ENCODE results near the gene KRT14. TPM values are rescaled to one million over a fixed set of nuclear protein-coding genes. Genes with fewer than 3 reads are reported as not detected.
"Not testable (repeated sequence)": the region's sequence is repeated elsewhere in the genome, so short reads cannot be mapped to it uniquely, and the experiment has no call there.

The KRT14 gene
- total RNA-seq, 1 donor from 2014 or later = not detected

- Mint-ChIP-seq H3K4me1 (peaks cover 23% of the 10 kb centered on the region), H3K27ac (peak within 1 kb of the TSS; percentile 53)
- H3F3A ChIP-seq (ENCODE audit: low read depth); H4K20me1 ChIP-seq (ENCODE audit: low read depth); H3K4me3 Mint-ChIP-seq; H3K9me3 Mint-ChIP-seq; H3K27me3 ChIP-seq; H3K27ac ChIP-seq; H3K27me3 Mint-ChIP-seq (ENCODE audit: insufficient read depth, low read depth); H2AFZ ChIP-seq (replicated peaks); H3K36me3 ChIP-seq; H3K4me1 ChIP-seq; H3K9ac ChIP-seq; H3K79me2 ChIP-seq (ENCODE audit: low read depth); H3K36me3 Mint-ChIP-seq; H3K9me3 ChIP-seq (ENCODE audit: low read depth); H3K4me2 ChIP-seq; H3K4me3 ChIP-seq; DNase-seq (ENCODE audit: low spot score): not testable (repeated sequence)
Measured at GRCh38 chr17:41612376-41613160, 25.9 kb upstream of the KRT14 start, which contains the start of gene KRT16. TSS of gene KRT16 (minus strand) at chr17:41612767. CDS start at chr17:41612688, 79 bp downstream.

GRCh38 chr17:41610965-41611640 lies 24.4 kb upstream of the KRT14 start:
- no peak for DNase-seq (ENCODE audit: low spot score)
- H3K4me3 Mint-ChIP-seq = no peak overlapping the region
- H3K4me1 Mint-ChIP-seq = peaks cover 19% of the 10 kb centered on the region
- H3K27me3 ChIP-seq = no peaks in the 10 kb centered on the region
- peaks cover 3% of the 10 kb centered on the region for H3F3A ChIP-seq (ENCODE audit: low read depth)
- no peaks in the 10 kb centered on the region for H3K79me2 ChIP-seq (ENCODE audit: low read depth)
- peaks cover 19% of the 10 kb centered on the region for H3K9me3 Mint-ChIP-seq
- TF ChIP-seq EZH2 (IDR thresholded peaks at IDR 0.05) (no peak), EZH2phosphoT487 (IDR thresholded peaks at IDR 0.05) (no peak), CTCF (IDR thresholded peaks at IDR 0.05) (no peak)
- H3K27ac ChIP-seq = no peak overlapping the region
- no peaks in the 10 kb centered on the region for H3K36me3 Mint-ChIP-seq
- no peak overlapping the region for H2AFZ ChIP-seq (replicated peaks)
- H3K4me3 ChIP-seq = no peak overlapping the region
- peaks cover 9% of the 10 kb centered on the region for H3K27me3 Mint-ChIP-seq (ENCODE audit: insufficient read depth, low read depth)
- no peak overlapping the region for H3K4me2 ChIP-seq
- no peak overlapping the region for H3K9ac ChIP-seq
- H4K20me1 ChIP-seq (ENCODE audit: low read depth) = no peaks in the 10 kb centered on the region
- H3K9me3 ChIP-seq (ENCODE audit: low read depth) = no peaks in the 10 kb centered on the region
- no peak overlapping the region for H3K27ac Mint-ChIP-seq
- no peaks in the 10 kb centered on the region for H3K36me3 ChIP-seq
- peaks cover 3% of the 10 kb centered on the region for H3K4me1 ChIP-seq

- Histone ChIP-seq H3K4me2 (peak overlapping the region; percentile 38), H2AFZ (replicated peaks) (peak overlapping the region; percentile 72)
- not testable (repeated sequence) for H3K4me3 ChIP-seq; H3K9me3 ChIP-seq (ENCODE audit: low read depth); H3K27me3 ChIP-seq; H3K9ac ChIP-seq; H3K36me3 Mint-ChIP-seq; H3K36me3 ChIP-seq; H3K27ac Mint-ChIP-seq; H3K27ac ChIP-seq; H3F3A ChIP-seq (ENCODE audit: low read depth); H4K20me1 ChIP-seq (ENCODE audit: low read depth); H3K4me3 Mint-ChIP-seq; H3K4me1 ChIP-seq; H3K79me2 ChIP-seq (ENCODE audit: low read depth)
- peak; percentile 59 for DNase-seq (ENCODE audit: low spot score)
- peaks cover 13% of the 10 kb centered on the region for H3K4me1 Mint-ChIP-seq
- peak; percentile 55 for TF ChIP-seq CTCF (IDR thresholded peaks at IDR 0.05)
- H3K27me3 Mint-ChIP-seq (ENCODE audit: insufficient read depth, low read depth) = peaks cover 13% of the 10 kb centered on the region
- H3K9me3 Mint-ChIP-seq = peaks cover 24% of the 10 kb centered on the region
Measured at GRCh38 chr17:41610061-41610517, 23.4 kb upstream of the KRT14 start.

GRCh38 chr17:41606930-41607329 lies 20.2 kb upstream of the KRT14 start:
- not testable (repeated sequence) for H3K4me2 ChIP-seq; H4K20me1 ChIP-seq (ENCODE audit: low read depth); H3K27ac Mint-ChIP-seq; H3K4me3 ChIP-seq; H3K36me3 Mint-ChIP-seq; H3K9ac ChIP-seq; H3K27me3 ChIP-seq; H3K4me1 ChIP-seq; H3F3A ChIP-seq (ENCODE audit: low read depth); H3K79me2 ChIP-seq (ENCODE audit: low read depth); H3K4me3 Mint-ChIP-seq; H3K9me3 ChIP-seq (ENCODE audit: low read depth); H2AFZ ChIP-seq (replicated peaks); H3K36me3 ChIP-seq; DNase-seq (ENCODE audit: low spot score); H3K27ac ChIP-seq
- Mint-ChIP-seq H3K27me3 (ENCODE audit: insufficient read depth, low read depth) (peaks cover 15% of the 10 kb centered on the region), H3K4me1 (peaks cover 13% of the 10 kb centered on the region), H3K9me3 (peaks cover 24% of the 10 kb centered on the region)

All from neural progenitor cell (in vitro differentiated cells).